GM18861 (cell line): Measurements from ENCODE around the gene ADPGK.
"Not testable (repeated sequence)": the region's sequence is repeated elsewhere in the genome, so short reads cannot be mapped to it uniquely, and the experiment has no call there.

Experiments used
- ATAC-seq: cut with Tn5 transposase; IDR thresholded peaks from one replicate; pipeline ENCODE4 v1.9.1; 2021; ENCODE audit not compliant: unreplicated experiment

ADPGK gene

DNA sequence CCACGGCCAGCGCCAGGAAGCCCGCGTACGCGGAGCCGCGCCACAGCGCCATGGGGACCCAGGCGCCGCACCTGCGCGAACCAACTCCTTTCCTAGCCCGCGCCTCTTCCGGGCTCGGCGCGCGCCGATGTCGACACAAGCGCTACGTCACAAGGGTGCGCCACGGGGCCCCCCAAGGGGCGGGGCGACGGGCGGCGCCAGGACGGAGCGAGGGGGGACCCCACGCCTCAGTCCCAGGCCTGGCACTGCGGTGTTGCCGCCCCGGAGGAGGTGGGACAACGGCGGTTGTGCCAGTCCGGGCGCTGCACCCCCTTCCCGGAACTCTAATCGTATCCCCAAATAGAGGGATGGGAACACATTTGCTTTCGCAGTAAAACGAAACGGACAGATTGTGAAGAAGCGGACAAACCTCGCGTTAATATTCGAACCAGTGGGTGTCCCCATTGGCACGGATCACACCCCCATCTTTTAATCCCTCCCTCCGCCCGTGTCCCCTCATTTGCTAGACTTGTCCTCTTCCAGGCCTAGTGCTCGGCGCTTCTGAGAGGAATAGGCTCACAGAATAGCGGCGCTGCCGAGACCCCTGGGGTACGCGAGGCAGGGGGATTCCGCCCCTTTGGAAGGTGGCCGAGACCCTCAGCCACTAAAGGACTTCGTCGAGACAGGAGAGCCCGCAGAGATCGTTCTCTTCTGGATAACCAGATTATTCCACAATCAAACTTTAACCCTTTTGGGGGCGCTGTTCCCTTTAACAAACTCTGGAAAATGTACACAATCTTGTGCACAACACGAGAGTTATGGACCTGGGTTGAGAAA, at the start of gene ADPGK:
ADPGK (minus strand) TSS at position 119 of the 816 bp plus-strand sequence; CDS start at position 52, 67 bp downstream.
- peak; percentile 80 for ATAC-seq

DNA sequence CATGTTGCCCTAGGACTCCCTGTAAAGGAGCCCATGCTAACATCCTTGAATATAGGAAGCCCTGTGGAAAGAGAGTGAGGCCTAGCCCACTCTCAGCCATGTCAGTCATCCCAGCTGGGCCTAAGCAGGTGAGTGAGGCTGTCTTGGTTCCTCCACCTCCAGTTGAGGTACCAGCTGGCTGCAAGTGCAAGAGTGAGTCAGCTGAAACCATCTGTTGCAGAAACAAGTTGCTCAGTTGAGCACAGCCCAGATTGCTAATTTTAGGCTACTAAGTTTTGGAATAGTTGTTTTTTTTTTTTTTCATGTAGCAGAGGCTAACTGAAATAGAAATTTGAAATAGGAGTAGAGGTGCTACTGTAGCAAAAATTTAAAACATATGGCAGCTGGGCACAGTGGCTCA, 43.7 kb upstream of the ADPGK start:
- no peak for ATAC-seq

DNA sequence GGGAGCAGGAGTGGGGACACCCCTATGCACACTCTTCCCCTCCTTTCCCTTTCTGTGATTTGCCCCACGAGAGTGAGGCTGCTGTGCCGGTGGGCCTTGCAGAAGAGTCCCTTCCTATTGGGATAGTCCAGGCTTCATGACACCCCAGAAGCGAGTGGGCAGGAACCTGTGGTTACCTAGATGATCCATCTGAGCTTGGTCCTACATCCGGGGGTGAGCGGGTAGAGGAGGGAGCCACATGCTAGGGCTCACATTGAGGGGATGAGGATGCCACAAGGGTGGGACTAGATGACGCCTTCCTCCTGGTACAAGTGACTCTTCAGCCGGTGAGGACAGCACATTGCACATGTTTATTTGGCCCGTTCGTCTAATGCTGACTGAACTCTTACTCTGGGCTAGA, 43.1 kb upstream of the ADPGK start:
- no peak for ATAC-seq

DNA sequence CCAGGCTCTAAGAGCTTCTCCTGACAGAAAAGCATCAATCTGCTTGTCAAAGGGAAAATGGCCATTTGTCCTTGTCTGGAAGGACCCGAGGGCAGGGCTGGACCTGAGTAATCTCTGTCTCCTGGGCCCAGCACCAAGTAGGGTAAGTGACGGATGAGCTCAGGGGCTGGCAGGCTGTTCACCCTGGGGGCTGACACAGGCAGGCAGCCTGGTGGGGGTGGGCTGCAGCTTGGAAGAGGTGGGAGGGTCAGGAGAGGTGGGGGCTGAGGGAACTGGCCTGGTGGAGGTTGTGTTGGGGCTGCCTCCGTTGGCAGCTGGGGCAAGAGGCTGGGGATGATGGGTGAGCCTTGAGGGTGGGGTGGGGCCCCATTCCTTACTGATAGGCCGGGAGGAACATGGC, 42.3 kb upstream of the ADPGK start:
- ATAC-seq, result no peak

DNA sequence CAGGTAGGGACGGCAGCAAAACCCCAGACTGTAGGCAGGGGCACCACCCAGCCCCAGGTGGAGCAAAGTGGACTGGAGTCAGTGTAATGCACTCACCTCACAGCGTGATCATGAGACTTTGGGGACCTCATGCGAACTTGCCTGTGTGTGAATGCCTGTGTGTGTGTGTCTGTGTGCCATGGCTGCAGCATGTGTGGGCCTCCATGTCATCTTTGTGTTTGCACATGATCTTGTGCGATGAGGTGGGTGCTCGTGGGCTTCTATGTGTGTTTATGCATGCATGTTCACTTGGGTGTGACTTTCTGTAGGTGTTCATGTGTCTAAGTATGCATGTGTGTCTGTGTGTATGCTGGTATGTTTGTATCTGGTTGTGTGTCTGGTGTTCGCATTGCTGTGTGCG, 41.2 kb upstream of the ADPGK start:
- ATAC-seq, result no peak

DNA sequence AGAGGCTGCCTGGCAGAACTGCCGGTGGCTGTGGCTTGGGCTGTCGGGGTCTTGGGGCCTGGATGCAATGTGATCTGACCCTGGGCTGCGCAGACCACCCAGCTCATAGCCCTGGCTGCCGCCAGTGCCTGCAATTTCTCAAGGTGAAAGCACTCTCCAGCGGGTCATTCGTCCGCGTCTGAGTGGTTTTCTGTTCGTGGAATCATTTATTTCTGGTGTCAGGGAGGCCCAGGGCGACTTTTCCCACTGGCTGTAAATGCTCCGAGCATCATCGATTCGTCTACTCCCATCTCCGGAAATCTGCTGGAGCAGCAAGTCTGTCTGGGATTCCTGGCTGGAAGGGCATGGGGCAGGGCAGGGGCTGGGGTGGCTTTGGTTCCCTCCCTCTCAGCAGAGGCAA, 40.6 kb upstream of the ADPGK start:
- ATAC-seq, result no peak

DNA sequence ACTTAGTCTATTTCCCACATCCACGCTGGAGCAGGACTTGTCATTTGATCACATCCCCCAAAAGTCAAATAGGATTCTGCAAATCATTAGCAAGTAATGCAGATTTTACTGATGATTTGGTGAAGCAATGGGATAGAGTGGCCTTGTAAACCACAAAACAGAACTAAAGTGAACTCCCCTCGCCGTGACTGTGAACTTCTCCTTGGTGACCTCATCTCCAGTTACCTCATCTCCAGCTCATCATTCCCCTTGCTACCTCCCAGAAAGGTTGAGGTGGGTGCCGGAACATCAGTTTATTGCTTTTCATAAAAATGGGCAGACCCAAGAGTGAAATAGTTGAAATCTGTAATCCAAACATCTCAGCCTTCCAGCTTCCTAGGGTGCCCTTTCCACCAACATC, 36.7 kb upstream of the ADPGK start:
- no peak for ATAC-seq

DNA sequence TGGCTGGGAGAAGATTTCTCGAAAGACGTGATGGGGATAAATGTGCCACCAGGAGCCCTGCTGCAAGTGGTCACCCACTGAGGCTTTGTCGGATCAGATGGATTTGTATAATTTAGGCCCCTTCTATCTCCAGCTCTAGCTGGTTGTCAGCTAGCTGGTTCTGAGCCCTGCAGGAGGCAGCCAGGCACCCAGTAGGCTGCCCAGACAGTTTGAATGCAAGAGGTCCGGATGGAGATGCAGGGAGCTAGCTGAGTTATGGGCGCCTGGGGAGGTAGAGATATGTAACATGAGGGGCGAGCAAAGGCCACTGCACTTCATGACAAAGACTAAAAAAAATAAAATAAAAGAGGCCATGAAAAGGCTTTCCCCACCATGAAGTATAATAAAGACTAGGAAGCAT, 35.1 kb upstream of the ADPGK start:
- ATAC-seq, result no peak

DNA sequence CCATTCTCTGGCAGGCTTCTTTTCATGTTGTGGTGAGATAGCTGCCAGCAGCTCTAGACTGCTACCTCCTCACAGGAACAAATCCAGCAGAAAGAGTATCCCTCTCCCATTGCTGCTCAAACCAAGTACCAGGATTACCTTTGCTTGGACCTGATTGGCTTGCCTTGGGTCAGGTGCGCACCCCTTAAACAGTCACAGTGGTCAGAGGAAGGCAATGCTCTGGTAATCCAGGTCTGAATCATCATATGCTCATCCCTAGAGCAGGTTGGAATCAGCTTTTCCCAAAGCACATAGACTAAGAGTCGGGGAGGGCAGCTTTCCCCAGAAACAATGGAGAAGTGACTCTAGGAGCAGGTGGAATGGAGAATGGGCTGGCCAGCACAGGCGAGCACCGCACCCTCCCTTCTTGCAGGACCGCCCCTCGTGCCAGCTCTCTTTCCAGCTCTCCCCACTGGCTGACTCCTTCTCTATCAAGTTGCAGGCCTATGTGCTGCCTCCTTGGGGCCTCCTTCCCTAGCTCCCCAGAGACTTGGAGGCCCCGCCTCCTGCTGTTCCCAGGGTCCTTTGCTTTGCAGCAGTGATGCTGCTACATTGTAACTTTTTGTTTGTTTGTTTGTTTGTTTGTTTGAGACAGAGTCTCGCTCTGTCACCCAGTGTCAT, 29.9 kb upstream of the ADPGK start:
- no peak for ATAC-seq

DNA sequence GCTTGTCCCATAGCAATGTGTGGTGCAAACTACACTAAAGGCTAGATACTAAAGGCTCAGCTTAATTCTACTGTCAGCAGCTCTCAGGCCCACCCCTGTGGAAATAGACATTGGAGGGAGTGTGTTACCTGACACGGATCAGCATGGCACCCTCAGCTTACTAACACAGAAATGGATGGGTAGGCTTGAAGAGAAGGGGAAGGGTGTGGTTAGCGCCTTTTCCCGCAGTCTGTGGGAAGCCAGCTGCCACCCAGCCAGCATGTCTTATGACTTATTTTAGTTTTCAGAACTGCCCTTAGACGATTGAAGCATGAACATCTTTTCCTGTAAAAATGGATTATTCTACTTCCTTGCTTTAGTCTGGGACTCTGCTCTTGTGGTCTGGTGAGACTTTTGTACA, 25.8 kb upstream of the ADPGK start:
- ATAC-seq, result no peak

DNA sequence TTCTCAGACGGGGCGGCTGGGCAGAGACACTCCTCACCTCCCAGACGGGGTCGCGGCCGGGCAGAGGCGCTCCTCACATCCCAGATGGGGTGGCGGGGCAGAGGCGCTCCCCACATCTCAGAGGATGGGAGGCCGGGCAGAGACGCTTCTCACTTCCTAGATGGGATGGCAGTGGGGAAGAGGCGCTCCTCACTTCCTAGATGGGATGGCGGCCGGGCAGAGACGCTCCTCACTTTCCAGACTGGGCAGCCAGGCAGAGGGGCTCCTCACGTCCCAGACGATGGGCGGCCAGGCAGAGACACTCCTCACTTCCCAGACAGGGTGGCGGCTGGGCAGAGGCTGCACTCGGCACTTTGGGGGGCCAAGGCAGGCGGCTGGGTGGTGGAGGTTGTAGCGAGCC, 23.8 kb upstream of the ADPGK start:
- not testable (repeated sequence) for ATAC-seq

DNA sequence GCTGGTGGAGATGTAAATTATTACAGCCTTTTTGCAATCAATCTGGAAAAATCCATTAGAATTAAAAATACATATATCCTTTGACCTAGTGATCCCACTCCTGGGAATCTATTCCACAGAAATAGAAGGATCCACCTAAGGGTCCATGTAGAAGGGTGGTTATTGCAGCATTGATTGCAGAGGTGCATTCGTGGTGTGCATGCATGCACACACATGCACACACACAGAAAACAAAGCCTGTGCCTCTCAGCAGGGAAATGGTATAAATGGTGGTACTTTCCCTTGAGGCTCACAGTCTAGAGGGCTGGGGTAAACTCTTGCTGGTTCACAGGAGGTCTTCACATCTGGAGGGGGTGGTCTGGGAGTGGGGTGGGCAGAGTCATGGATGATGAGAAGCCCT, 19.4 kb upstream of the ADPGK start:
- no peak for ATAC-seq

DNA sequence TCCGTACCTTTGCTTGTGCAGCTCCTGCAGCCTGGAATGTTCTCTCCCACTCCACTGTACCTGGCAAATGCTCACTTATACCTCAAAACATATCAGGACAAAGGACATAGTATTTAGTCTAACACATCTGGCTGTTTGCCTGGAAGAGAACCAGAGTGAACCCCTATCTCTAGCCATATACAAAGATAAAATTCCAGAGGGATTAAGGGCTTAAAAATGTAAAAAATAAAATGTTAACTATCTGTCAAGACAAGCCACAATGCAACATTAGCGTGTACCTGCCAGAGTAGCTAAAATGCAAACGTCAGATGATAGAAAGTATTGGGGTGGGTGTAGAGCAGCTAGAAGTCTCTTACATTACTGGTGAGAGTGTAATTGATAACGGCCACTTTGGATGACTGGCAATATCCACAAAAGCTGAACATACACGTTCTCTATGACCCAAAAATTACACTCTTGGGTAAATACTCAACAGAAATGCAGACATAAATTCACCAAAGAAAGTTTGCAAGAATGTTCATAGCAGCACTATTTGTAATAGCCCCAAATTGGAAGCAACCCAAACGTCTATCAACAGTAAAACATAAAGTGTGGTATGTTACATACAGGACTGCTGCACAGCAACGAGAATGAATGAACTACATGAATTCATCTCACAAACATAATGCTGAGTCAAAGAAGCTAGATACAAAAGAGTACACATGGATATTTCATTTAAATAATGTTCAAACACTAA, 18.2 kb upstream of the ADPGK start:
- ATAC-seq, result no peak

DNA sequence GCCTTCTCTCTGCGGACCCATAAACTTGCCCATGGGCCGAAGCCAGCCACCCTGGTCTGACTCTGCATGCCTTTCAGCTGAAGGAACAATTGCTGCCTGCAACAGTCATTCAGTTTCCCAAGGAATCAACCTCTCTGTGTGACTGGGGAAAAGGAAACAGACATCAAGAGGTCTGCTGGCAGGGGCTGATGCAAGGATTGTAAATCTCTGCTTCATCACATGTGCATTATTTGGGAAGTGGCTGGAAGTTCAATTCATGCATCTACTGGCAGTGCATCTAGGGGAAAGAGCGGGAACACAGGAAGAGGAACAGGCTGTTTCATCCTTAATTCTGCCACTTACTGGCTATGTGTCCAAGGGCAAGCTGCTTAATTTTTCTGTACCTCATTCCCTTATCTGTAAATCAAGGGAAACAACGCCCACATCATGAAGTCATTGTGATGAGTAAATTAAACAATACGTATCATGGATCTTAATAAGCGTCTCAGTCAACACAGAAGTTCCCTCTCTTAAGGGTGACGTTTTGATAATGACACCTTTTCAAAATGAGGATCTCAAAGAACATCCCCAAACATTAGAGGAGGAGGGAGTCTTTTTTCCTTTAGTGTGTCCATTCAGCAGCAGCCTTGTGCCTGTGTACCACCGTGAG, 17.4 kb upstream of the ADPGK start:
- ATAC-seq, result no peak

DNA sequence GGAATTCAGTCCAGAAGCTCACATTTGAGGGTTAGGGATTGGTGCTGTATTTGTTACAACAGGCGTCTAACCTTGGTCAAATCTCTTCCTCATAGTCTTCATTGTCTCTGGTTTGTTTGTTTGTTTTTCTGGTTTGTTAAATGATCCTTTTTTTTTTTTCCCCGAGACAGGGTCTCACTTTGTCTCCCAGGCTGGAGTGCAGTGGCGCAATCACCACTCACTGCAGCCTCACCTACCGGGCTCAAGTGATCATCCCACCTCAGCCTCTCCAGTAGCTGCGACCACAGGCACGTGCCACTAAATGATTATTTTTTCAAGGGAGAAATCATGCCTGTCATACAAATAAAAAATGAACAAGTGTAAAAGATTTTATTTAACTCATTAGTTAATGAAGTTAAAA, 14.3 kb upstream of the ADPGK start:
- no peak for ATAC-seq

DNA sequence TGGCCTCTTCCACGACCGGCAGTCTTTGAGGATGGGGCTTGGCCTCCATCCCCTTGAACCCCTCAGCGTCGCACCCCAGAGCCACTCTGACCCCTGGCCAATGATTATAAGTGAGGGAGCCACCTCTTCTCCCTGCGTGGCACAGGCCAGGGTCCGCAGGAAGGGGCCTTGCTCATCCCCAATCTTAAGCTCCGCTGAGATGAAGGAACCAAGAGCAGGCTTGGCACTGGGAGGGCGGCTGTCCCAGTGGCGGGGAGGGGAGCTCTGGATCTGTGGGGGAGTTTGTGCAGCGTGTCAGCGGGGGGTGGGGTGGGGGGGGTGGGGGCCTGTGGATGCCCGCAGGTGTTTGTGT, 13.8 kb upstream of the ADPGK start:
- ATAC-seq, result no peak

DNA sequence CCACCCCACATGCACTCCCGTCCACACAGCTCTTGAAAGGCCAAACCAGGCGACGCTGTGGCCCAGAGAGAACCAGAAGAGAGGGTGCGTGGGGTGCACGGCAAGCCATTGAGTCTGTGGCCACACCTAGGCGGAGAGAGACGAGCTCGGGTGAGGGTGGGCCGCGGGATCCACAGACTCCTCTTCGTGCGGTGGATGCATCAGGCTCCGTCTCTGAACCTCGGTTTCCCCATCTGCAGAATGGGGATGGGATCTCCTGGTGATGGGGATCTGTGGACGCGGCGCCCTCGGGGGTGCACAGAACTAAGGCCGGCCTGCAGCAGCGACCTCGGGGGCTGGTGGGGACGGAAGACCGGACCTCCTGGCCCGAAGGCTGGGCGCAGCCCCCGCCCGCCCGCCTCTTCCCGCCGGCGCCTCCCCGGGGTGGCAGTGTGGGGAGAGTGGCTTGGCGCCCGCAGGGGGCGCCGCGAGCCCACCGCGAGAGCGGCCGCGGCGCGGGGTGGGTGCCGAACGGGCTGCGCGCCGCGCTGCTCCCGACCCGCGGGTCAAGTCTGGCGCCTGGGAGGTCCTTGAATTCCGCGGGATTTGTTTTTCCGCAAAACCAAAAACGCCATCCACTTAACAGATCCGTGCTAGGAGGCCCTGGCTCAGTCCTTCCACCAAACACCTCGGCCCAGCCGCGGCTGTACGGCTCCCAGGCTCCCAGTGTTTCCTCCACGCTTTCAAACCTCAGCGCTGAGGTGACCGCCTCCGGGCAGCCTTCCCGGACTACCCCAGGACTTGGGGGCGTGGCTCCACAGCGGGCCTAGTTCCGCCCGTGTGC, 13.2 kb upstream of the ADPGK start:
- no peak for ATAC-seq

DNA sequence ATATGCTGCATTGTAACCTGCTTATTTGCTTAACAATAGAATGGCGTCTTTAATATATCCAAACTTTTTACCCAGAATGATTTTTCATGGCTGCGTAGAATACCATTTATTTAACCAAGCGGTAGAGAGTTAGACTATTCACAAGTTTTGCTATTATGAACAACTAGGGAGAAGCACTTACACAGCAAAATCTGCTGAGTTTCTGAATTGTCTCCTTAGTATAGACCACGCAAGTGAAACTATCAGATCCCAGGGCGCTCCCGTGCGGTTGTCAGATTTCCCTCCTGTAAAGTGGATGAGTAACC, 12.6 kb upstream of the ADPGK start:
- ATAC-seq, result no peak

DNA sequence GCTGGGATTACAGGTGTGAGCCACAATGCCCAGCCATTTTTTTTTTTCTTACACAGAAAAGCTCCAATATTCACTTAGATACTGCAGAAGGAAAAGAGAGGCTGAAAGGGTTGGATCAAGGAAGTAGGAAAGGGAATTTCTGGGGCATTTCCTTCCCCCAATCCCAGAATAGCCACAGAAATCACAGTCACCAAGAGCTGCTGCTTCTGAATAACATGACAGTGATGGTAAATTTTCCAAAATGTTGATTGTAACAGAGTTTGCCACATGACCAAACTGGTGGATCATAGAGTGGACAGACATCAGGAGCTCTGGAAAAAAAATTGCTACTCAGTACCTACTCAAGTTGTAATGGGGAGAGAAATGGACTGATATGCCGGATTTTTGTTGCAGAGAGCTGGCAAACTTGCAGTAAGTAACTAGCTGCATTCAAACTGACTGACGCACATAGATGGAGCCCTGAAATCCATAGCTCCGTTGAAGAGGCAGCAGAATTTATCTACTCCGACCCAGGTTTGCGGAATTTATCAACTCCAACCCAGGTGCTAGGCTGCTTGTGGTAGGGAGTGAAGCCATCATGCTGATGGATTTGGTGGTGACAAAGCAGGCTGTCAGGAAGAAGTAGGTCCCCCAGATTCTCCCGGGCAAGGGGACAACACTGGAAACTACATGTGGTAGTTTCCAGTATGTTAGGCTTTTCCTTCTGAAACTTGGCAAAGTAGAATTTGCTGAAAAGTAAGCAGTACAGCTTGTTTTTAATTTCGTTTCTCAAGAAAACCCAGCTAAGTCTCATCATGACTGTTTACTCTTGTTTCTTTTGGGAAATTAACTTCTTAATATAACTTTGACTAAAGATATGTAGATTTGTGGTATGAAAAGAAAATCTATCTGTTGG, 10.5 kb upstream of the ADPGK start:
- no peak for ATAC-seq

DNA sequence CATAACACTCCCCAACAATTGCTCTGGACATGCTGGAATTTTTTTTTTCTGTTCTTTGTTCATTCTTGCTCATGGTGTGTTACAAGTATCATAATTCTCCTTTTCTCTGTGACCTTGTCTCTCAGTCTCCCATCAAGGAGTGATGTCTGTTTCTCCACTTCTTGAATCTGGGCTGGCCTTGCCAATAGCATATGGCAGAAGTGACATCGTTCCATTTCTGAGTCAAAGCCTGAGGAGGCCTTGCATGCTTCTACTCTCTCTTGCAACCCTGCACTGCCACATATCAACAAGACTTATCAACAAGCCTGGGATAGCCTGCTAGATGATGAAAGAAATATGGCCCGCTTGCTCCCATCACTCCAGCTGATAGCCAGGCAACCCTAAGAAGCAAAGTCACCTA, 8.9 kb upstream of the ADPGK start:
- ATAC-seq, result no peak
